ENCODE measurements around the gene CEP83. TPM values are rescaled to one million over a fixed set of nuclear protein-coding genes. Genes with fewer than 3 reads are reported as not detected.

Gene CEP83
- polyA plus RNA-seq, 6 donors from 2014 or later, result 4.0 to 7.7 (median 6.5) TPM

Other genes starting within 250 kb of the CEP83 start
- gene TMCC3, start 190.7 kb upstream of the CEP83 start, polyA plus RNA-seq (ENCODE audit: low read depth in 6 of 6), result 10 to 100 TPM in 4 of 6 donors, 1 to 10 TPM in 2; 8.4 to 21.7 (median 13.5) TPM